Activated CD4-positive, alpha-beta T cell treated with anti-CD3 and anti-CD28 coated beads, Interleukin-2, amount 10 ng/mL, durations not matched to agents 24 days and 14 days (primary cell): ENCODE measurements around the gene PHGDH. TPM values are rescaled to one million over a fixed set of nuclear protein-coding genes. Genes with fewer than 3 reads are reported as not detected.
"Not testable (repeated sequence)": the region's sequence is repeated elsewhere in the genome, so short reads cannot be mapped to it uniquely, and the experiment has no call there.

Experiments
- DNase-seq: peaks from one replicate; pipeline ENCODE4 v3.0.0; 2022
- H3K27ac Mint-ChIP-seq: one replicate; pipeline ENCODE4 v1.8.0; 2022; ENCODE audit warnings: mild to moderate bottlenecking, mixed read lengths
- H3K27me3 Mint-ChIP-seq: one replicate; pipeline ENCODE4 v1.8.0; 2022; ENCODE audit warnings: mixed read lengths
- H3K36me3 Mint-ChIP-seq: one replicate; pipeline ENCODE4 v1.8.0; 2022; ENCODE audit warnings: low read depth, mild to moderate bottlenecking, mixed read lengths
- H3K4me1 Mint-ChIP-seq: one replicate; pipeline ENCODE4 v1.8.0; 2021; ENCODE audit warnings: mixed read lengths
- H3K4me3 Mint-ChIP-seq: one replicate; pipeline ENCODE4 v1.8.0; 2022; ENCODE audit warnings: mild to moderate bottlenecking, moderate library complexity, mixed read lengths
- H3K9me3 Mint-ChIP-seq: one replicate; pipeline ENCODE4 v1.8.0; 2021; ENCODE audit warnings: mixed read lengths
- intact Hi-C: fragments of 100-400 bp; cut with micrococcal nuclease; formaldehyde crosslinking; loops from one replicate; pipeline ENCODE4 v1.15.1; 2023
- total RNA-seq: library from RNA; stranded (reverse); gene quantifications from 2 replicates; pipeline ENCODE4 v1.2.3, GENCODE V29; 2022

Gene PHGDH
- total RNA-seq, 1 donor from 2014 or later: 51.5 TPM

- H3K36me3 Mint-ChIP-seq: no peaks in the 10 kb centered on the region
- H3K27ac Mint-ChIP-seq: no peak overlapping the region
- intact Hi-C loops: no loop called here
- no peak for DNase-seq
- H3K4me3 Mint-ChIP-seq: no peak overlapping the region
- H3K9me3 Mint-ChIP-seq: no peaks in the 10 kb centered on the region
- peaks cover 39% of the 10 kb centered on the region for H3K27me3 Mint-ChIP-seq
- H3K4me1 Mint-ChIP-seq: peaks cover 43% of the 10 kb centered on the region
These were observed 72.6 kb downstream of the PHGDH start for GRCh38 chr1:119784191-119784781.

- Mint-ChIP-seq H3K27me3 (peaks cover 28% of the 10 kb centered on the region), H3K4me3 (peak overlapping the region; percentile 55), H3K27ac (peak overlapping the region; percentile 36), H3K4me1 (peaks cover 41% of the 10 kb centered on the region)
- DNase-seq, intact Hi-C loops, H3K36me3 Mint-ChIP-seq, H3K9me3 Mint-ChIP-seq: not testable (repeated sequence)
These were observed 74.3 kb downstream of the PHGDH start for GRCh38 chr1:119786046-119786445.

GRCh38 chr1:119786473-119787050 lies 74.8 kb downstream of the PHGDH start:
- H3K4me1 Mint-ChIP-seq: peaks cover 41% of the 10 kb centered on the region
- H3K4me3 Mint-ChIP-seq, H3K9me3 Mint-ChIP-seq, intact Hi-C loops, H3K36me3 Mint-ChIP-seq: not testable (repeated sequence)
- DNase-seq: peak; percentile 77
- H3K27me3 Mint-ChIP-seq: peaks cover 22% of the 10 kb centered on the region
- H3K27ac Mint-ChIP-seq: peak overlapping the region; percentile 36

- Mint-ChIP-seq H3K9me3 (no peaks in the 10 kb centered on the region), H3K27ac (no peak overlapping the region), H3K4me3 (peak overlapping the region; percentile 11), H3K4me1 (peaks cover 38% of the 10 kb centered on the region), H3K27me3 (peaks cover 13% of the 10 kb centered on the region), H3K36me3 (no peaks in the 10 kb centered on the region)
- intact Hi-C loops: loop anchor here (1.0 kb wide), 1 partner anchor 30 kb away; no protein-coding TSS in a partner anchor
- DNase-seq: no peak
These were observed 76.0 kb downstream of the PHGDH start for GRCh38 chr1:119787776-119788175.

GRCh38 chr1:119790451-119791198 lies 78.9 kb downstream of the PHGDH start:
- Mint-ChIP-seq H3K27ac (no peak overlapping the region), H3K9me3 (no peaks in the 10 kb centered on the region), H3K4me1 (peaks cover 16% of the 10 kb centered on the region), H3K36me3 (no peaks in the 10 kb centered on the region), H3K4me3 (no peak overlapping the region), H3K27me3 (peaks cover 2% of the 10 kb centered on the region)
- intact Hi-C loops: no loop called here
- no peak for DNase-seq

GRCh38 chr1:119791377-119791776 lies 79.6 kb downstream of the PHGDH start:
- Mint-ChIP-seq H3K36me3 (no peaks in the 10 kb centered on the region), H3K4me3 (no peak overlapping the region), H3K9me3 (no peaks in the 10 kb centered on the region), H3K4me1 (peaks cover 9% of the 10 kb centered on the region), H3K27me3 (peaks cover 2% of the 10 kb centered on the region), H3K27ac (no peak overlapping the region)
- DNase-seq: no peak
- intact Hi-C loops: no loop called here

Other genes starting within 250 kb of the PHGDH start
- not detected in 2 replicates for gene HSD3B1, start 204.7 kb upstream of the PHGDH start, total RNA-seq
- 4.5 and 4.8 TPM in 2 replicates for gene ZNF697, start 63.7 kb upstream of the PHGDH start, total RNA-seq
- gene HMGCS2, start 57.0 kb downstream of the PHGDH start, total RNA-seq: not detected in 2 replicates
- 0.19 and 0.40 TPM in 2 replicates for gene REG4, start 99.5 kb downstream of the PHGDH start, total RNA-seq
- gene ADAM30, start 184.6 kb downstream of the PHGDH start, total RNA-seq: not detected in 2 replicates